Measurements from ENCODE around the gene ACACA.

Gene ACACA

DNA sequence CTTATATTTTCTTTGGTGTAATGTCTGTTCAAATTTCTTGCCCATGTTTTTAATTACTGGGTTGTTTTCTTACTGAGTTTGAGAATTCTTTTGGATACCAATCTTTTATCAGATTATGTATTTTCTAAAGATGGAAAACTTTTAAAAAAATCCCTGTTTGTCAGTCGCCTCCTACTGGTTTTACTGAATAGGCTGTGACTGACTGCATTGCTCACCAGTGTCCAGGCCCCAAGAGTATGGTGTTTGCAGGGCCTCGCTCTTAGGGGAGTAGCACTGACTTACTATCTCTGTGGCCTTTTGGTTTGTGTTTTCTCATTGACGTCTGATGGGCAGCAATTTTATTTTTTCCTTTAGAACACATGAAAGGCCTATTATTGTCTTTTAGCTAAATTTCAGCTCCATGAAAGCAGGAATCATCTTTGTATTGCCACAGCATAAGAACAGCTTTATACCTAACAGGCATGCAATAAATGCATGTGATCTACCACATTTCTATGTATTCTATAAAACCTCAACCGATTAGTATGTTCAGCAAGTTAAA is 269.5 kb downstream of the ACACA start:
- no peak for DNase-seq
- no peak for TF ChIP-seq POLR2A (IDR thresholded peaks at IDR 0.05; ENCODE audit: low read length)
- no peak for TF ChIP-seq GATA1 (IDR thresholded peaks at IDR 0.05; ENCODE audit: low read depth, low read length)

- DNase-seq = no peak
- TF ChIP-seq GATA1 (IDR thresholded peaks at IDR 0.05; ENCODE audit: low read depth, low read length) (no peak), POLR2A (IDR thresholded peaks at IDR 0.05; ENCODE audit: low read length) (no peak)
These were observed 271.1 kb downstream of the ACACA start for GRCh38 chr17:37135576-37135975.

GRCh38 chr17:37134050-37134449 is 272.6 kb downstream of the ACACA start:
- no peak for TF ChIP-seq POLR2A (IDR thresholded peaks at IDR 0.05; ENCODE audit: low read length)
- no peak for TF ChIP-seq GATA1 (IDR thresholded peaks at IDR 0.05; ENCODE audit: low read depth, low read length)
- DNase-seq = peak; percentile 38 to 64

DNA sequence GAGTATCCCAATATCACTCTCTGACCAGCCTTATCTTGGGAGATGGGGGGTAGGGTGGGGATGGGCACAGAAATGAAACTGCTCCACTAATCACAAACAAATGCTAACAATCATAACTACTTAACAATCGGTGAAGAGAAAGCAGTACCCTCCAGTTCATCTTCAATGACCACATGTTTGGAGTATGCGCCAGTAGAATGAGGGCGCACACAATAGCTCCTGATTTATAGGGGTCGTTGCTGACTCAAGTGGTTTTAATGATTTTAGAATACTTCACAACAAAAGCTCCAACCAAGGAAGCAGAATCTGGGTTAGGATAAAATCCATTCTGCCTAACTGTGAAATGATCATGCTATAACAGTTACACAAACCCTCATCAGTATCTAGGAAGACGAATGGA is 273.5 kb downstream of the ACACA start:
- TF ChIP-seq GATA1 (IDR thresholded peaks at IDR 0.05; ENCODE audit: low read depth, low read length) = no peak
- no peak for TF ChIP-seq POLR2A (IDR thresholded peaks at IDR 0.05; ENCODE audit: low read length)
- DNase-seq = no peak

DNA sequence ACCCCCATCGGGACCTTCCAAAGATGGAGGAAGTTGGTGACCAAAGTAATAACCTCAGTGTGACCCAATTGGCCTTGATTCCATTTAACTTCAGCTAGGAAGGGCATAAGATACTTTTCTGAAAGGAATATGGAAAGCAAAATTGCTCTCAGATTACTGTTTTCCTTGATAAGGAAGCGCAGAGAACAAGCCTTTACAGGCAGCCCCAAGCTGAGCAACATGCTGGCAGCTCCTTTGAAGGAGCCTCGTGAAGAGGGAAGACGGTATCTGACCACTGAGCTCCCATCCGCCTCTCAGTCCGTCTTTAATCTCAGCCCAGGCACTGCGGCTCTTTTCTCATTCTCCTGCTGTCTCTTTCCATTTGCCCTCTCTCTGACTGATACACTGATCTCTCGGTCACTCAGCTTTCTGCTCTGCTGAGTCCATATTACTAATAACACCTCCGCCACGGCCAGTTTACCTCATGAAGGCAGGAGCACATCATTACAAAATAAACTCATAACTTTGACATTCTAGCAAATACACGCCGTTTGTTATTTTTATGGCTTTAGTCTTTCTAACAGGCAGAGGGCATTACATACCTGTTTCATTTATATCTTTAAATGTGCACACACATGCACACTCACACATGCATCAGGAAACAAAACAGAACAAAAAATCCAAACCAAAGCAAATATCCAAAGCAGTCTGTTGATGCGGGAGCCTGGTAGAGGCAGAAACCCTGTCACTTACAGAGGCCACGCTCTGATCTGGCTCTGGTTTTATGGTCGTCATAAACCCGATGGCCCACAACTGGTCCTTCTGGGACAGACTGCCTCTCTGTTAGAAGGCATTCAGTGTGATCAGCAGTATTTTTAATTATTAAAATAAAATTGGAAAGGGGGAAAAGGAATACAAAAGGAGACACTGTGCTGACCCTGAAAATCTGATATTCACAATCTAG is 274.7 kb downstream of the ACACA start:
- TF ChIP-seq GATA1 (IDR thresholded peaks at IDR 0.05; ENCODE audit: low read depth, low read length) (no peak), POLR2A (IDR thresholded peaks at IDR 0.05; ENCODE audit: low read length) (no peak)
- DNase-seq = no peak

DNA sequence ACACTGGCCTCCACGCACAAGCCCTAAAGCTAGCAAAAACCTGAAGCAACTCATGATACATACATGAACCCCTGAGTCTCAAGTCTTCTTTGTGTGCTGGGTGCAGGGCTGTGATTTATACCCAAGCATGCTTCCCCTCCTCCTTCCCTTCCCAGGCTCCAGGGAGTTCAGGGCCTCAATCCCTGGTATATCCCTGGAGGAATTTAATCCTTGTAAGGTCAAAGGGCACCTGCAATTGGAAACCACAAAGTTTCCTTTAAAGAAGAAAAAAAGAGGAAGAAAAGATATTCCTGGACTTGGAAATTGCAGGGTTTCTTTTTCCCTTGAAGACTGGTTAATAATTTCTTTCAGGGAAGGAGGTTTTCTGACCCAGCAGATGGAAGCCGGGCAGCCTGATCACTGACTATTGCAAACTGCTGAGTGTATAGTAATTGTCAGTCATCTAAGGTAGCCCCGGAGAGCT is 275.6 kb downstream of the ACACA start:
- no peak for DNase-seq
- TF ChIP-seq POLR2A (IDR thresholded peaks at IDR 0.05; ENCODE audit: low read length) = no peak
- no peak for TF ChIP-seq GATA1 (IDR thresholded peaks at IDR 0.05; ENCODE audit: low read depth, low read length)

GRCh38 chr17:37124821-37125173 is 281.8 kb downstream of the ACACA start:
- no peak for DNase-seq
- TF ChIP-seq POLR2A (IDR thresholded peaks at IDR 0.05; ENCODE audit: low read length) (no peak), GATA1 (IDR thresholded peaks at IDR 0.05; ENCODE audit: low read depth, low read length) (no peak)

GRCh38 chr17:37123941-37124820 is 282.5 kb downstream of the ACACA start:
- no peak for TF ChIP-seq GATA1 (IDR thresholded peaks at IDR 0.05; ENCODE audit: low read depth, low read length)
- TF ChIP-seq POLR2A (IDR thresholded peaks at IDR 0.05; ENCODE audit: low read length) = no peak
- no peak for DNase-seq

DNA sequence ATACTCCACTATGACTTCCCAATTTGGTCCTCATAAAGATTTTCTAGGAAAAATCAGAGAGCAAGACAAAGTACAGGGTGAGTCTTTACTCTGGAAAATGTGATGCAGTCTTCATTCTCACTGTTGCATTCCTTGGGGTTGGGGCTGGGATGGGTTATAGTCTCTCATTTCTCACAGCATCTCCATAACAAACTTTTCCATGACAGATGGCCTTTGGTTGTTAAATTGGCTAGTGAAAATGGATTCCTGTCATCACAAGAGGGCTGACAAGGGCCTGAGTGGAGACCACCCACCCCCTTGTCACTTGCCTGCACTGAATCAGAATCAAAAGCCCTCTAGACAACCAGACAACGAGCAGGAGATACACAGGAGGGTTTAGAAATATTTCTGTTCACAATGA is 283.2 kb downstream of the ACACA start:
- no peak for DNase-seq
- TF ChIP-seq POLR2A (IDR thresholded peaks at IDR 0.05; ENCODE audit: low read length) (no peak), GATA1 (IDR thresholded peaks at IDR 0.05; ENCODE audit: low read depth, low read length) (no peak)

DNA sequence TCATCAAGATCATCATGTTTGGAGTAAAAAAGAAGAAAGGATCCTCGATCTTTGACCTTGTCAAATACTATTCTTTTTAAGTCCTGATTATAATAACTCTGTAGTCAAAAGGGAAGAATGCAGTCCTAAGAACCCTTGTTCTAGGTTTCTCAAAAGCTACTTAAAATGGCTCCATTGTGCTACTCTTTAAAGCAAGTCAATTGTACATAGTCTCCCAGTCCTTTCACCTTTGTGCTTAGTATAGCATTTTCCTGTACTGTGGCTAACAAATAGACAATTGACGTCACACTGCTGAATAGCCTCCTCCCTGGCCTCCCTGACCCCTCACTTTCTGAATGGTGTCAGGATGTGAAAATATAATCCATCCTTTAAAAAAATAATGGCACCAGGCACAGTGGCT is 285.0 kb downstream of the ACACA start:
- no peak for TF ChIP-seq GATA1 (IDR thresholded peaks at IDR 0.05; ENCODE audit: low read depth, low read length)
- no peak for TF ChIP-seq POLR2A (IDR thresholded peaks at IDR 0.05; ENCODE audit: low read length)
- DNase-seq = no peak

DNA sequence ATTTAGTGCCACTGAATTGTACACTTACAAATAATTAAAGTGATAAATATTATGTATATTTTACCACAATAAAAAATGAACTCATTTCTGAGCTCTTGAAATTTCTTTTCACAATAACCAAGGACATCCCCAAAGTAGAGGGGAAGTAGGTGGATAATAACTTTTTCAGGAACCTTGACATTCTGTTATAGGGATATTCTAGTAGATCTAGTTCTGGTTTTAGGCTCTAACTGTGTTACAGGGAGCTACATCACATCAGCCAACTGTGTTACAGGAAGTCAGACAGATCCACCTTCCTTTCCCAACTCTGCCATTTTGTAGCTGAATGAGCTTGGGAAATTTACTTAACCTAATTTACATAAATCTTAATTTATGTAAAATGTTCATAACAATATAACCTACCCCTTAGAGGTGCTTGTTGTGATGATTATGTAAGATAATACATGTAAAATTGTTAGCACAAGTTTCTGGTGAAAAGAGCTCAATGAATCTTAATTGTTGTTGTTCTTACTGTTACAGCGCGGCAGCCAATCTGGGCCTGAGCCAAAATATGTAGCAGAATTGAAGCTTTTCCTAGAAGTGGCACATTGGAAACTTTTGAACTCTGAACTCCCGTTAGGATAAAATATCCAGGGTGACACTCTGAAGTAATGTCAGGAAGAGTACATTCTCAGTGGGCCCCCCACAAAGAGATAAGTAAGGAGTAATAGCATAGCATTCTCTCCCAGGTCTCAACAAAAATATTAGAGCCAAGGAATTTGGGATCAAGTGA is 288.1 kb downstream of the ACACA start:
- no peak for DNase-seq
- TF ChIP-seq GATA1 (IDR thresholded peaks at IDR 0.05; ENCODE audit: low read depth, low read length) (no peak), POLR2A (IDR thresholded peaks at IDR 0.05; ENCODE audit: low read length) (no peak)

DNA sequence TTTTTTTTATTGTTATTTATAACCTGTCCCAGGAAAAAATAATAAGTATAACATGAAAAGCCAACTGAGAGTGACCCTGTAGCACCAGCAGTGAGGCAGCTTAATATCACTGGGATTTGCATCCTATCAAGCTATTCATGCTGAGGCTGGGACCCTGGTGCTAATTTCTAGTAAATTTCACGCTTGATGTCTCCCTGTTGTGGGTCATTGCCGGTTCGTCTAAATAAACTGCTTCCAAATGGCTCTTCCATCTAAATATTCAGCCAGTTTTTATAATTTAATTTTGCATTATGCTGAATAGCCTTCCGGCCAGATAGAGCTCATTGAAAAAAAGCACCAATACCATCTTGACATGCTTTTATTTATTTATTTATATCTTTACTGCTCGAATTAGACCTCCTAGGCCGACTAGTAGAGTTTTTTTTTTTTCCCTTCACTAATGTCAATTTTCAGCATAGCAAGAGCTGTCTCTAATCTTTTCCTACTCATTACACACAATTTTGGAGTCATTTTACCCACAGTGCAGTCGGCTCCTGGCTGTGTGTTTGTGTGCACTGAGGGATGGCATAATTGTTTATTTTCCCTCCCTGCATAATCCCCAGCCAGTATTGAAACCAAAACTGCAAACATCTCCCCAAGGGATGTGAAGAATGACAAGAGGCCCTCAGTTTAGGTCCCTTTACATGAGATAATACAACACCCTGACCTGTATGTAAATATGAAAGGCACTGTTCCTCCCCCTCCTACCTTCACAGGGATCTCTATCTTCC is 289.1 kb downstream of the ACACA start:
- DNase-seq = no peak
- TF ChIP-seq GATA1 (IDR thresholded peaks at IDR 0.05; ENCODE audit: low read depth, low read length) = no peak
- no peak for TF ChIP-seq POLR2A (IDR thresholded peaks at IDR 0.05; ENCODE audit: low read length)
